Activated T-helper 1 cell treated with Interleukin-2 at 50 U/mL for 16 hours (primary cell): ENCODE measurements around the gene SLC35A3.

ENCODE experiments used
- DNase-seq: peaks from one replicate; pipeline ENCODE4 v3.0.0-alpha.2; 2020; ENCODE audit warnings: low read depth

The SLC35A3 gene

DNA sequence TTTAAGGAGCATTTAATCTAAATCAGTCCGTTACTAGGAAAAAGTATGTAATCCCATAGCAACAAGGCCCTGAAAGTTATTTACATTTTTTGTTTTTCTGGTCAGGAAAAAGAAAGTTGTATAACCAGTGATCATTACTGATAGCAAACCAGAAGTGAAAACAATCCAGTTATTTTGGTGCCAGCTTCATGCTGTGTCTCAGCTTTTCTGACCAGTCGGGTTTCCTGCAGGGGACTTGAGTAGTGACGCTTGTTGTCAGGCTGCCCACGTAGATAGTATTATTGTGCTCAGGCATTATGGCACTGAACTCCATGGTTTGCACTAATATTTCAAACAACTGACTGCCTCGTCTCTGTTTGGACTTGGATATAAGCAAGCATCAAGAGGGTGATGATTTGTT is 107.7 kb downstream of the SLC35A3 start:
- DNase-seq = no peak

GRCh38 chr1:100080331-100080730 is 110.5 kb downstream of the SLC35A3 start:
- DNase-seq = no peak
